GM12865 (cell line): Measurements from ENCODE around the gene PELI2.

Source experiments
- DNase-seq: peaks from one replicate; pipeline ENCODE4 v3.0.0; 2010; ENCODE audit warnings: low read depth
- H3K4me3 ChIP-seq: 2 replicates; pipeline ENCODE4 v1.5.1; 2011; ENCODE audit warnings: mild to moderate bottlenecking, low read depth, low read length, control low read depth
- TF ChIP-seq, protein P1 (sequence below): IDR thresholded peaks from 2 replicates; pipeline ENCODE4 v1.5.1; 2011; ENCODE audit warnings: low read length, control low read depth, low read depth, inconsistent platforms; ENCODE audit not compliant: insufficient read depth; ENCODE audit errors: missing control alignments

Gene PELI2

DNA sequence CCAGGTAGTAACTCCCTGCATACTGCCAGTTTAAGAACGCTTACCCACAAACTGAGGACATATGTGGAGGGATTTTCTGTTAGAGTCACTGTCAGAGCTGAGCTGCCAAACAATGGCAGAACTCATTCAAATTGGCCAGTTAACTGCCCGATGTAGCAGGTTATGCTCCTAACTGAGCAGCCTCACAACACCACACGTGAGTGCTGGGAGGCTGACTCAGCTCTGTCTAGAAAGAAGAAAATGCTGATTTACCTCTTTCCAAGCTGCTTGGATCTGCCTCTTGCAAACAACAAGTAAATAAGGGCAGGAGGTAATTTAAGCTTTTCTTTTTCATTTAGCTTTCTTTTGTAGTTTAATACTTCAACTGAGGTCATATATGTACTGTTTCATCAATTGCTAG, 195.6 kb downstream of the PELI2 start:
- no peak overlapping the region for H3K4me3 ChIP-seq
- DNase-seq, result no peak
- TF ChIP-seq, protein P1, sequence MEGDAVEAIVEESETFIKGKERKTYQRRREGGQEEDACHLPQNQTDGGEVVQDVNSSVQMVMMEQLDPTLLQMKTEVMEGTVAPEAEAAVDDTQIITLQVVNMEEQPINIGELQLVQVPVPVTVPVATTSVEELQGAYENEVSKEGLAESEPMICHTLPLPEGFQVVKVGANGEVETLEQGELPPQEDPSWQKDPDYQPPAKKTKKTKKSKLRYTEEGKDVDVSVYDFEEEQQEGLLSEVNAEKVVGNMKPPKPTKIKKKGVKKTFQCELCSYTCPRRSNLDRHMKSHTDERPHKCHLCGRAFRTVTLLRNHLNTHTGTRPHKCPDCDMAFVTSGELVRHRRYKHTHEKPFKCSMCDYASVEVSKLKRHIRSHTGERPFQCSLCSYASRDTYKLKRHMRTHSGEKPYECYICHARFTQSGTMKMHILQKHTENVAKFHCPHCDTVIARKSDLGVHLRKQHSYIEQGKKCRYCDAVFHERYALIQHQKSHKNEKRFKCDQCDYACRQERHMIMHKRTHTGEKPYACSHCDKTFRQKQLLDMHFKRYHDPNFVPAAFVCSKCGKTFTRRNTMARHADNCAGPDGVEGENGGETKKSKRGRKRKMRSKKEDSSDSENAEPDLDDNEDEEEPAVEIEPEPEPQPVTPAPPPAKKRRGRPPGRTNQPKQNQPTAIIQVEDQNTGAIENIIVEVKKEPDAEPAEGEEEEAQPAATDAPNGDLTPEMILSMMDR, result no peak

DNA sequence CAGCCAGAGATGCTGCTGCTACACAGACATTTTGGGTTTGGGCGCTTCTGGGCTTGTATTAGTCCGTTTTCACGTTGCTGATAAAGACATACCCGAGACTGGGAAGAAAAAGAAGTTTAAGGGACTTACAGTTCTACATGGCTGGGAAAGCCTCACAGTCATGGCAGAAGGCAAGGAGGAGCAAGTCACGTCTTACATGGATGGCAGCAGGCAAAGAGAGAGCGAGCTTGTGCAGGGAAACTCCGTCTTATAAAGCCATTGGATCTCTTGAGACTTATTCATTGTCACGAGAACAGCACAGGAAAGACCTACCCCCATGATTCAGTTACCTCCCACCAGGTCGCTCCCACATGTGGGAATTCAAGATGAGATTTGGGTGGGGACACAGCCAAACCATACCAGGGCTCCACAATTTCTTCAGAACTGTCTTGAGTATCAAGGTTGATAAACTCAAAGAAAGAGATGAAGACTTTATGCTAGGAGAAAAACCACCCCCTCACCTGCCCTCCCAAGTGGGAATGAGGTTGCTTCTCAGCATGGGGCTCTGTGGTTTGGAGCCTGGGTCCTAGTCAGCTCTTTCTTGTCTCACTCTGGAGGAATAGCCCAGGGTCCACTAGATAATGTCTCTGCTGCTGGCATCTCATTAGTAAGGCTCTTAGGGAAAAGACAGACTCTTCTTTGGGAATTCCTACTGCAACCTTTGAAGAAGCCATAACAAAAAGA, 200.3 kb downstream of the PELI2 start:
- TF ChIP-seq, protein P1, result no peak
- no peak for DNase-seq
- no peak overlapping the region for H3K4me3 ChIP-seq

DNA sequence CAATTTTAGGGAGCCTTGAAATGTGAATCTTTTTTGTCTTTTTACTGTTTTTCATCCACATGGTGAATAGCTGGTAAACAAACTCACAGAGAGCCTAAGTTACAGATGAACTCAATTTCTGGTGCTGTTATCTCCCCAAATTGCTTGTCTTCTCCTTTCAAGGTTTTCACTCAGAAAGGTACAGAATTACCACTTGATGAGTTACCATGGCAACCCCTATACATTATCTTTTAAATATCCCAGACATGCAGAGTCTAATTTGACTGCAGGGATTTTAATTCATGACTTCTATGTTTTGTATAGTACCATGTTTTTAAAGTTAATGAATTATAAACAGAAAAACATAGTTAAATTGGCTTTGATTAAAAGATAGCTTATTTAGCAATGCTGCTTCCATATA, 203.7 kb downstream of the PELI2 start:
- TF ChIP-seq, protein P1, result no peak
- DNase-seq, result no peak

DNA sequence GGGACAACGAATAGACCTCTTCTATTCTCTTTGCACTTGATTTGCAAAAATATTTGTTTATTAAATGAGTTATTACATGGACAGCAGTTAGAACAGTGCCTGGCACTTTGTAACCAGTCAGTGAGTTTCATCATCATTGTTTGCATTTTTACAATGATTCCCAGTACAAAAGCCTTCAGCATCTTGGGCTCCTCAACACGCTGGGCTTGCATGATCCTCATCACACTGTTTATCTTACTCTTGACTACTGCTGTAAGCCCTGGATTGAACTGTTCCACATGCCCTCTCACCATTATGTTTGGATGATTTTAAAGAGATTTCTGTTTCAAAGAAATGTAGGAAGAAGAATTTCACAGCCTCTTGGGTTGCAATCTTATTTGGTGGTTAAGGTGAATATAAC, 204.3 kb downstream of the PELI2 start:
- no peak overlapping the region for H3K4me3 ChIP-seq
- no peak for DNase-seq
- TF ChIP-seq, protein P1, result no peak

More for the DNA sequence above, 203.7 kb downstream of the PELI2 start:
- H3K4me3 ChIP-seq, result no peak overlapping the region

DNA sequence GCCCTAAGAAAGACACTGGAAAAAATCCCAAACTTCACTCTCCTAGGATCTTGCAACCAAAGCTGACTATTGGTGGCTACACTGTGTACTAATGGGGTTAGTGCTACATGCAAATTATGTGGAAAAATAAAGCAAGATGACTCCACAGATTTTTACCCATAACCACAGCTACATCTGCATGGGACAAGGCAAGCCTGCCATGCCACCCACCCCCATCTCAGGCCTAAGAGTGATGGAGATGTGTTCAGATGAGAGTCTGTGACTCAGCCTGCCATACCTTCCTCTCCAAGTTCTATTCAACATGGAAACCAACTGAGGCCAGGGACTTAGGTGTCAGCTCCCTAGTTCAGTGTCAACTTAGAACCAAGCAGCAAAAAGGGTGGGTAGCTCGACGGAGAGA, 206.2 kb downstream of the PELI2 start:
- H3K4me3 ChIP-seq, result no peak overlapping the region
- DNase-seq, result no peak
- TF ChIP-seq, protein P1, result no peak

DNA sequence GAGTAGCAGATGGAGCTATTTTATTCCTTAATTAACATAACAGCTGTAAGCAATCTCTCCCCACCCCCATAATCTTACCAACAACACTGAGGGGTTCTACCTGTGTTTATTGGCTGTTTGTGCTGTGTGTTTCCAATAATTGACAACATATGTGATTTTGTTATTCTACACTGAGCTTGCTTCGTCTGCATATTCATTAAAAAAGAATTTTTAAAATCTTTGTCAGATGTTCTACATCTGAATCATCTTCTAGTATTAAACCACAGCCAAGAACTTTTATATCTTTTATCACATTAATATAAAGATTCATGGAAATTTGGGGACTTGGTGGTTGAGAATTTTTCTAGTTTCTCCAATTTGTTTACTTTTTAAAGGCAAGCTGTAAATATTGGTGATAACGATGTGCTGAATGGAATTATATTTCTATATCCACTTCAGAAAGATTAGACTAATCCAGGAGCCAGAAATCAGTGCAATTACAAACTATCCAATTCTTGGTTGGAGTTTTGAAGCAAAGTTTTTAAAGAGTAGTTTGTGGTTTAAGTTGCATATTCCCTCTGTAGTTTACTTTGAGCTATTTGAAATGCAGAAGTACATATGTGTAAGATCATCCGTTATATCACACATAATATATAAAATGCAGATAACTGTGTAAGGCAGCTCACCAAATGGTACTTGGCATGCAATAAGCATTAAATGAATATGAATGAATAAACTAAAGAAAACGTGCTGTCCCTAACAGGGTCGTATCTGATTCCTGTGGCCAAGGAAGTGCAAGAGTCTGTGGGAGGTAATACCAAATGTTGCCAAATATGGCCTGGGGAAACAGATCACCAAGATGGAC, 206.9 kb downstream of the PELI2 start:
- no peak for DNase-seq
- TF ChIP-seq, protein P1, result no peak
- no peak overlapping the region for H3K4me3 ChIP-seq
